ENCODE measurements around the gene PDE9A. TPM values are rescaled to one million over a fixed set of nuclear protein-coding genes. Genes with fewer than 3 reads are reported as not detected.

PDE9A gene
- total RNA-seq, 1 experiment from 2014 or later: 44.8 TPM

GRCh38 chr21:42685954-42686500 is 32.6 kb downstream of the PDE9A start:
- no peak overlapping the region for H3K4me3 Mint-ChIP-seq
- CTCF ChIA-PET: no interaction called here
- H3K36me3 Mint-ChIP-seq: peaks cover 25% of the 10 kb centered on the region
- H3K27me3 Mint-ChIP-seq (ENCODE audit: low read depth): no peaks in the 10 kb centered on the region
- ATAC-seq: no peak
- no peak for DNase-seq (ENCODE audit: low spot score)
- TF ChIP-seq MAX (CRISPR knock-in tag; IDR thresholded peaks at IDR 0.05) (no peak), FOXK1 (CRISPR knock-in tag; IDR thresholded peaks at IDR 0.05) (no peak), NFATC4 (CRISPR knock-in tag; IDR thresholded peaks at IDR 0.05) (no peak), CTCF (IDR thresholded peaks at IDR 0.05) (no peak)
- no peak overlapping the region for H3K27ac Mint-ChIP-seq
- no peaks in the 10 kb centered on the region for H3K9me3 Mint-ChIP-seq
- H3K4me1 Mint-ChIP-seq: no peaks in the 10 kb centered on the region
- POLR2A ChIA-PET: no interaction called here

- Mint-ChIP-seq H3K27ac (no peak overlapping the region), H3K4me3 (no peak overlapping the region), H3K9me3 (no peaks in the 10 kb centered on the region), H3K27me3 (ENCODE audit: low read depth) (no peaks in the 10 kb centered on the region), H3K4me1 (no peaks in the 10 kb centered on the region), H3K36me3 (peaks cover 25% of the 10 kb centered on the region)
- CTCF ChIA-PET: interaction anchor here (1.2 kb wide), 1 partner anchor 95 kb away, joined by 3 read pairs; no protein-coding TSS in a partner anchor
- no peak for DNase-seq (ENCODE audit: low spot score)
- no peak for TF ChIP-seq NR3C1 (CRISPR knock-in tag; conservative IDR thresholded peaks at IDR 0.05; ENCODE audit: low read depth)
- TF ChIP-seq RORB (CRISPR knock-in tag; IDR thresholded peaks at IDR 0.05): no peak
- TF ChIP-seq ZNF416 (CRISPR knock-in tag; IDR thresholded peaks at IDR 0.05): no peak
- TF ChIP-seq GTF2I (CRISPR knock-in tag; conservative IDR thresholded peaks at IDR 0.05): no peak
- TF ChIP-seq CTCF (IDR thresholded peaks at IDR 0.05): no peak
- no peak for TF ChIP-seq ATF2 (CRISPR knock-in tag; IDR thresholded peaks at IDR 0.05; ENCODE audit: borderline replicate concordance, low read depth)
- POLR2A ChIA-PET: no interaction called here
- no peak for ATAC-seq
Observed at GRCh38 chr21:42687796-42688195, 34.4 kb downstream of the PDE9A start.

- H3K36me3 Mint-ChIP-seq: peaks cover 25% of the 10 kb centered on the region
- no peaks in the 10 kb centered on the region for H3K9me3 Mint-ChIP-seq
- no peaks in the 10 kb centered on the region for H3K4me1 Mint-ChIP-seq
- ChIA-PET CTCF (interaction anchor here (1.2 kb wide), 1 partner anchor 95 kb away, joined by 3 read pairs; no protein-coding TSS in a partner anchor), POLR2A (no interaction called here)
- H3K4me3 Mint-ChIP-seq: no peak overlapping the region
- no peak for ATAC-seq
- TF ChIP-seq ATF6 (CRISPR knock-in tag; IDR thresholded peaks at IDR 0.05) (no peak), ELF4 (CRISPR knock-in tag; IDR thresholded peaks at IDR 0.05; ENCODE audit: low read depth) (no peak), RELA (CRISPR knock-in tag; IDR thresholded peaks at IDR 0.05; ENCODE audit: borderline replicate concordance) (no peak), ZNF671 (CRISPR knock-in tag; IDR thresholded peaks at IDR 0.05) (no peak), ERG (CRISPR knock-in tag; IDR thresholded peaks at IDR 0.05) (no peak), TEAD4 (CRISPR knock-in tag; IDR thresholded peaks at IDR 0.05) (no peak), STAT6 (CRISPR knock-in tag; conservative IDR thresholded peaks at IDR 0.05; ENCODE audit: low read depth) (no peak), KAT7 (CRISPR knock-in tag; IDR thresholded peaks at IDR 0.05; ENCODE audit: borderline replicate concordance) (no peak)
- no peaks in the 10 kb centered on the region for H3K27me3 Mint-ChIP-seq (ENCODE audit: low read depth)
- no peak overlapping the region for H3K27ac Mint-ChIP-seq
- no peak for DNase-seq (ENCODE audit: low spot score)
Observed at GRCh38 chr21:42688226-42688840, 34.9 kb downstream of the PDE9A start.

Data from WTC11 (cell line).